Hepatocyte (in vitro differentiated cells): Measurements from ENCODE around the gene PRKAR1B.

Source experiments
- CTCF ChIP-seq: fragments of 200-600 bp; sonication (generic); IDR thresholded peaks from 2 replicates; pipeline ENCODE4 v1.5.1; 2016; ENCODE audit warnings: antibody characterized with exemption, mild to moderate bottlenecking; ENCODE audit not compliant: poor library complexity
- EZH2phosphoT487 ChIP-seq: fragments of 200-600 bp; sonication (generic); IDR thresholded peaks from one replicate; pipeline ENCODE4 v1.6.1; 2018; ENCODE audit warnings: antibody characterized with exemption, mild to moderate bottlenecking, low read depth, moderate library complexity; ENCODE audit not compliant: unreplicated experiment, severe bottlenecking

- TF ChIP-seq CTCF: no peak
- TF ChIP-seq EZH2phosphoT487: no peak
Measured at GRCh38 chr7:518630-519483, 208.2 kb downstream of the PRKAR1B start.
